Natural killer cell (primary cell): ENCODE results near the gene FRK. TPM values are rescaled to one million over a fixed set of nuclear protein-coding genes. Genes with fewer than 3 reads are reported as not detected.
"Not testable (repeated sequence)": the region's sequence is repeated elsewhere in the genome, so short reads cannot be mapped to it uniquely, and the experiment has no call there.

Experiments
- ATAC-seq, 3 donors: fragments of 150-1000 bp in 2 of 3; fragments of 200-7000 bp in 1 of 3; cut with Tn5 transposase; 1 replicate in 1 of 3; 2 replicates in 2 of 3; pipeline ENCODE4 v1.10.0; 2021; ENCODE audit warnings: mild to moderate bottlenecking in 2 of 3, moderate library complexity in 2 of 3
- DNase-seq, 2 donors: peaks; one replicate each; pipeline versions ENCODE4 v3.0.0 to v3.0.0-alpha.2; 2013 to 2021; ENCODE audit warnings: mixed read lengths in 1 of 2
- H3K27ac ChIP-seq: one replicate; pipeline ENCODE4 v1.5.1; 2013; ENCODE audit warnings: mild to moderate bottlenecking, low read length
- H3K27me3 ChIP-seq: one replicate; pipeline ENCODE4 v1.6.1; 2013; ENCODE audit warnings: low read length; ENCODE audit not compliant: control insufficient read depth, insufficient read depth
- H3K36me3 ChIP-seq: one replicate; pipeline ENCODE4 v1.6.1; 2013; ENCODE audit warnings: low read length; ENCODE audit not compliant: control insufficient read depth, insufficient read depth
- H3K4me1 ChIP-seq: one replicate; pipeline ENCODE4 v1.6.1; 2013; ENCODE audit warnings: low read length; ENCODE audit not compliant: control insufficient read depth, insufficient read depth
- H3K4me3 ChIP-seq: one replicate; pipeline ENCODE4 v1.5.1; 2013; ENCODE audit warnings: low read length
- H3K9me3 ChIP-seq: one replicate; pipeline ENCODE4 v1.6.1; 2013; ENCODE audit warnings: low read length; ENCODE audit not compliant: control insufficient read depth, insufficient read depth
- H3K27ac Mint-ChIP-seq, 2 donors: one replicate each; pipeline ENCODE4 v1.8.0; 2022; ENCODE audit warnings: mild to moderate bottlenecking in 2 of 2, mixed read lengths in 2 of 2, moderate library complexity in 1 of 2
- H3K27me3 Mint-ChIP-seq, 2 donors: one replicate each; pipeline ENCODE4 v1.8.0; 2022; ENCODE audit warnings: low read depth in 2 of 2, mixed read lengths in 2 of 2
- H3K36me3 Mint-ChIP-seq: one replicate; pipeline ENCODE4 v1.8.0; 2022; ENCODE audit warnings: mixed read lengths
- H3K4me1 Mint-ChIP-seq, 2 donors: one replicate each; pipeline ENCODE4 v1.8.0; 2022; ENCODE audit warnings: mixed read lengths in 2 of 2
- H3K4me3 Mint-ChIP-seq: one replicate; pipeline ENCODE4 v1.8.0; 2022; ENCODE audit warnings: mild to moderate bottlenecking, moderate library complexity, mixed read lengths
- H3K9me3 Mint-ChIP-seq, 2 donors: one replicate each; pipeline ENCODE4 v1.8.0; 2022; ENCODE audit warnings: mixed read lengths in 2 of 2
- WGBS: methylation state at CpG from one replicate; pipeline ENCODE4 v1.1.7; 2013; ENCODE audit warnings: missing lambda C conversion rate; ENCODE audit not compliant: insufficient coverage; 5-methylcytosine and 5-hydroxymethylcytosine counted together
- intact Hi-C: fragments of 100-400 bp; cut with micrococcal nuclease; formaldehyde crosslinking; loops from one replicate; pipeline ENCODE4 v1.14.2; 2022
- total RNA-seq, 4 donors: library from RNA; stranded (reverse); fragments of 120-200 nt in 1 of 4; gene quantifications; one replicate each; pipeline versions ENCODE4 v1.2.3 to v1.2.4, GENCODE V29; 2013 to 2022
- TF ChIP-seq, protein P1 (sequence below): fragments of 200-600 bp; IDR thresholded peaks from one replicate; pipeline ENCODE4 v1.8.0; 2022; ENCODE audit warnings: antibody characterized with exemption

The FRK gene
- total RNA-seq, 3 donors from 2014 or later (not counting 1 experiment from before 2014, with no cell fraction given): not detected

DNA sequence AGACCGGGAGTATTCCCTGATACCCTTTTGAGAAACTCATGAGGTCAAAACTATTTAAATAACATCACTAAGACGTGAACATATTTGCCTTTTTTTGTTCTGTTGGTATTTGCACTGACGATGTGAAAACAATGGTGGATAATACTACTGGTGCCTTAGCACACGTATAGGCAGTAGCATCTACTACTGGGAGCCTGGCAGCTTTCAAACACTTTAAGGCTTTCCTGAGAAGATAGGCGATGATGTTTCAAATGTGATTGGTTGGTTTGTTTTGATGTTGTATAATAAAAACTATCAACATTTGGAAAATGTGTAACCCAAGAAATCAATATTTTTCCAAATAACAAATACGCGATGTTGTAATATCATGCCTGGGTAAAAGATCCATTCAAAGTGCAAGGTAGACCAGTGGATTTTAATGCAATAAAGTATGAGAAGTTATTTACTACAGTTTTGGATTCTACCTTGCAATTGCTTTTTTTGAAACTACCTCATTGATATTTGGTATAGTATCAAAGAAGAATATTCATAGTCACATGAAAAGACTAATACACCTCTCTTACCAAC is 166.2 kb downstream of the FRK start:
- no peak overlapping the region for H3K4me3 Mint-ChIP-seq
- H3K4me1 ChIP-seq: no peaks in the 10 kb centered on the region
- no peak overlapping the region for H3K4me3 ChIP-seq
- H3K9me3 Mint-ChIP-seq: no peaks in the 10 kb centered on the region
- no peak overlapping the region for H3K27ac Mint-ChIP-seq
- H3K36me3 Mint-ChIP-seq: no peaks in the 10 kb centered on the region
- ATAC-seq (no peak), DNase-seq (no peak)
- H3K27me3 Mint-ChIP-seq: no peaks in the 10 kb centered on the region
- peaks cover 2% of the 10 kb centered on the region for H3K27me3 ChIP-seq
- no peaks in the 10 kb centered on the region for H3K9me3 ChIP-seq
- H3K36me3 ChIP-seq: no peaks in the 10 kb centered on the region
- TF ChIP-seq, protein P1, sequence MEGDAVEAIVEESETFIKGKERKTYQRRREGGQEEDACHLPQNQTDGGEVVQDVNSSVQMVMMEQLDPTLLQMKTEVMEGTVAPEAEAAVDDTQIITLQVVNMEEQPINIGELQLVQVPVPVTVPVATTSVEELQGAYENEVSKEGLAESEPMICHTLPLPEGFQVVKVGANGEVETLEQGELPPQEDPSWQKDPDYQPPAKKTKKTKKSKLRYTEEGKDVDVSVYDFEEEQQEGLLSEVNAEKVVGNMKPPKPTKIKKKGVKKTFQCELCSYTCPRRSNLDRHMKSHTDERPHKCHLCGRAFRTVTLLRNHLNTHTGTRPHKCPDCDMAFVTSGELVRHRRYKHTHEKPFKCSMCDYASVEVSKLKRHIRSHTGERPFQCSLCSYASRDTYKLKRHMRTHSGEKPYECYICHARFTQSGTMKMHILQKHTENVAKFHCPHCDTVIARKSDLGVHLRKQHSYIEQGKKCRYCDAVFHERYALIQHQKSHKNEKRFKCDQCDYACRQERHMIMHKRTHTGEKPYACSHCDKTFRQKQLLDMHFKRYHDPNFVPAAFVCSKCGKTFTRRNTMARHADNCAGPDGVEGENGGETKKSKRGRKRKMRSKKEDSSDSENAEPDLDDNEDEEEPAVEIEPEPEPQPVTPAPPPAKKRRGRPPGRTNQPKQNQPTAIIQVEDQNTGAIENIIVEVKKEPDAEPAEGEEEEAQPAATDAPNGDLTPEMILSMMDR: no peak
- no peak overlapping the region for H3K27ac ChIP-seq
- no peaks in the 10 kb centered on the region for H3K4me1 Mint-ChIP-seq
- intact Hi-C loops: no loop called here
- 98% methylated on average over 3 of the region's 7 CpGs for WGBS

DNA sequence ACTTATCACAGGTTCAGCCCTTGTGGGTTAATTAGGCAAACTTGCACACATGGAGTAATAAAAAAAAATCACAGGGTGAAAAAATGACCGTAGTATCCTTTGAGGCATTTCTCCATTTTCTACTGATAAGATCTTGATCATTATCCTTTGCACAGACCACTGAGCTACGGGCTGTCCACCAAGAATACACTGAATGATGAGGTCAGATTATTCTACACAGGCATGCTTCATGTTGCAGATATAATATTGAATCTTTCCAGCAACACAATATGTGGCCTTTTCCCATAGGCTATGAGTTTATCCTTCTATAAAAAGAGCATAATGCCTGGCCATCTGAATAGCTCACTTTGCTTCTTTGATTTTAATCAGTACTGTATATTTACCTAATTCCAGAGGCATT is 168.9 kb downstream of the FRK start:
- intact Hi-C loops: no loop called here
- no peak for DNase-seq
- Histone ChIP-seq H3K4me3 (no peak overlapping the region), H3K36me3 (no peaks in the 10 kb centered on the region), H3K9me3 (no peaks in the 10 kb centered on the region), H3K4me1 (no peaks in the 10 kb centered on the region), H3K27ac (no peak overlapping the region), H3K27me3 (no peaks in the 10 kb centered on the region)
- Mint-ChIP-seq H3K27ac (no peak overlapping the region), H3K4me3 (no peak overlapping the region), H3K4me1 (no peaks in the 10 kb centered on the region), H3K36me3 (no peaks in the 10 kb centered on the region), H3K27me3 (no peaks in the 10 kb centered on the region), H3K9me3 (no peaks in the 10 kb centered on the region)
- TF ChIP-seq, protein P1: no peak
- 58% methylated on average over 2 of the region's 2 CpGs for WGBS
- ATAC-seq: no peak

DNA sequence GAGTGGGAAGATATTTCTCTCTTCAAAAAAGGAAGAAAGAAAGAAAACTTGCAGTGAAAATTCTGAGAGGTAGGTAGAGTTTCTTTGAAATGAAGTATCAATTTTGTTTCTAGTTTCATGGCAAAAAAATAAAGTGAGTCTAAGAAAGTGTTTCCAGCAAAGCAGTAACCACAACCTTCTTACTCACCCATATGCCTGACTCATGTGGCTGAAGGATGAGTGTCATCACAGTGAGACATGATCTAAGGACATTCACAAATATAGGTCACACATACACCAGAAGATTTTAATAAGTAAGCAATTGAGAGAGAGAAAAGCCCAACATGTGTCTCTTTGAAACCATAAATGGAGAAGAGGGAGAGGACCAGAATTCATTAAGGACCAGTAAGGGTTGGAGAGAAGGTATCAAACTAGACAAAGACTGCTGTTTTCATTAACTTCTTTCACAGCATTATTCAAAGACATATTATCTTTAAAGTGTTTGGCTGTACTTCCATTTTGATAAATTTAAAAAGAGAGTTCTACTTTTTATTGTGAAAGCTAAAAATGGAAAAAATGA is 169.5 kb downstream of the FRK start:
- no peaks in the 10 kb centered on the region for H3K4me1 ChIP-seq
- H3K9me3 Mint-ChIP-seq: no peaks in the 10 kb centered on the region
- no peak overlapping the region for H3K4me3 ChIP-seq
- no peak for ATAC-seq
- no peak overlapping the region for H3K4me3 Mint-ChIP-seq
- H3K27ac ChIP-seq: no peak overlapping the region
- H3K36me3 Mint-ChIP-seq: no peaks in the 10 kb centered on the region
- TF ChIP-seq, protein P1: no peak
- no peaks in the 10 kb centered on the region for H3K36me3 ChIP-seq
- intact Hi-C loops: no loop called here
- no peaks in the 10 kb centered on the region for H3K27me3 Mint-ChIP-seq
- no peak for DNase-seq
- no peak overlapping the region for H3K27ac Mint-ChIP-seq
- H3K9me3 ChIP-seq: no peaks in the 10 kb centered on the region
- no peaks in the 10 kb centered on the region for H3K27me3 ChIP-seq
- H3K4me1 Mint-ChIP-seq: no peaks in the 10 kb centered on the region

DNA sequence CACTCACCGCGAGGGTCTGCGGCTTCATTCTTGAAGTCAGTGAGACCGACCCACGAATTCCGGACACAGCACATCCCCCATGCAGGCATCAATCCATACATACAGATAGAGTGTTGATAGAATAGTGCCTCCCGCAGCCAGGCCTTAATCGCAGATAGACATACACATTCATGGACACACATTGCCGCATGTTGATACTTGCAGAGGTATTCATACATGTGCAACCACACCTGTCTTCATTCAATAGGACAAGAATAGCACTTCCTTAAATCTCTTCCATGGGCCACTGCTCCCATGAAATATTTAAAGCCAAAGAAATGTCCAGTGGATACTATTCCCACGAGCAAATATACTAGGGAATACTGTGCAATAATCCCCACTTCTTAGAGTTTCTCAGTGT is 170.5 kb downstream of the FRK start:
- H3K36me3 Mint-ChIP-seq: no peaks in the 10 kb centered on the region
- no peaks in the 10 kb centered on the region for H3K27me3 ChIP-seq
- WGBS: 89% methylated on average over 7 of the region's 10 CpGs
- no peaks in the 10 kb centered on the region for H3K9me3 ChIP-seq
- no peaks in the 10 kb centered on the region for H3K4me1 Mint-ChIP-seq
- no peak overlapping the region for H3K4me3 ChIP-seq
- no peaks in the 10 kb centered on the region for H3K36me3 ChIP-seq
- ATAC-seq: no peak
- TF ChIP-seq, protein P1: no peak
- no peaks in the 10 kb centered on the region for H3K9me3 Mint-ChIP-seq
- H3K27ac Mint-ChIP-seq: no peak overlapping the region
- DNase-seq: no peak
- H3K4me3 Mint-ChIP-seq: no peak overlapping the region
- no peaks in the 10 kb centered on the region for H3K27me3 Mint-ChIP-seq
- intact Hi-C loops: no loop called here
- H3K27ac ChIP-seq: no peak overlapping the region
- no peaks in the 10 kb centered on the region for H3K4me1 ChIP-seq

DNA sequence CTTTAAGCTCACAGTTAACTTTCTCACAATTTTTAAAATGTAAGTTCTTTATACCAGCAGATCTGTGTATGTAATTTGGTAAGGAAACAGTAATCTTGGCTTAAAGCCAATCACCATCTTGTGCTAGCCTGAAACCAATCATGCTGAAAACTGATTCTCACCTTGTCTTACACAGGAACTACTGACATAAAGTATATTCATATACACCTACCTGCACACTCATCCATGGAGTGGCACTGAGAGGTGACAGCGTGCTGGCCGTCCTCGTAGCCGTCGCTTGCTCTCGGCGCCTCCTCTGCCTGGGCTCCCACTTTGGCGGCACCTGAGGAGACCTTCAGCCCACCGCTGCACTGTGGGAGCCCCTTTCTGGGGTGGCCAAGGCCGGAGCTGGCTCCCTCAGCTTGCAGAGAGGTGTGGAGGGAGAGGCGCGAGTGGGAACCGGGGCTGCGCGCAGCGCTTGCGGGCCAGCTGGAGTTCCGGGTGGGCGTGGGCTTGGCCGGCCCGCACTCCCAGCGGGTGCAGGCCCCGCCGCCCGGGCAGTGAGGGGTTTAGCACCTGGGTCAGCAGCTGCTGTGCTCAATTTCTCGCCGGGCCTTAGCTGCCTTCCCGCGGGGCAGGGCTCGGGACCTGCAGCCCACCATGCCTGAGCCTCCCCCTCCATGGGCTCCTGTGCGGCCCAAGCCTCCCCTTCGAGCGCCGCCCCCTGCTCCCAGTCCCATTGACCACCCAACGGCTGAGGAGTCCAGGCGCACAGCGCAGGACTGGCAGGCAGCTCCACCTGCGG is 171.8 kb downstream of the FRK start:
- 95% methylated on average over 38 of the region's 38 CpGs for WGBS
- ATAC-seq, H3K27ac Mint-ChIP-seq, H3K27me3 ChIP-seq, DNase-seq, H3K4me3 ChIP-seq, H3K36me3 ChIP-seq, intact Hi-C loops, H3K36me3 Mint-ChIP-seq, H3K27ac ChIP-seq, H3K4me3 Mint-ChIP-seq, H3K4me1 Mint-ChIP-seq, H3K9me3 ChIP-seq, H3K4me1 ChIP-seq, H3K27me3 Mint-ChIP-seq, H3K9me3 Mint-ChIP-seq: not testable (repeated sequence)
